Measurements from ENCODE around the gene LOXL4. TPM values are rescaled to one million over a fixed set of nuclear protein-coding genes. Genes with fewer than 3 reads are reported as not detected.

Gene LOXL4
- total RNA-seq, 4 donors from 2014 or later, result 1.6 to 6.9 (median 4.7) TPM

DNA sequence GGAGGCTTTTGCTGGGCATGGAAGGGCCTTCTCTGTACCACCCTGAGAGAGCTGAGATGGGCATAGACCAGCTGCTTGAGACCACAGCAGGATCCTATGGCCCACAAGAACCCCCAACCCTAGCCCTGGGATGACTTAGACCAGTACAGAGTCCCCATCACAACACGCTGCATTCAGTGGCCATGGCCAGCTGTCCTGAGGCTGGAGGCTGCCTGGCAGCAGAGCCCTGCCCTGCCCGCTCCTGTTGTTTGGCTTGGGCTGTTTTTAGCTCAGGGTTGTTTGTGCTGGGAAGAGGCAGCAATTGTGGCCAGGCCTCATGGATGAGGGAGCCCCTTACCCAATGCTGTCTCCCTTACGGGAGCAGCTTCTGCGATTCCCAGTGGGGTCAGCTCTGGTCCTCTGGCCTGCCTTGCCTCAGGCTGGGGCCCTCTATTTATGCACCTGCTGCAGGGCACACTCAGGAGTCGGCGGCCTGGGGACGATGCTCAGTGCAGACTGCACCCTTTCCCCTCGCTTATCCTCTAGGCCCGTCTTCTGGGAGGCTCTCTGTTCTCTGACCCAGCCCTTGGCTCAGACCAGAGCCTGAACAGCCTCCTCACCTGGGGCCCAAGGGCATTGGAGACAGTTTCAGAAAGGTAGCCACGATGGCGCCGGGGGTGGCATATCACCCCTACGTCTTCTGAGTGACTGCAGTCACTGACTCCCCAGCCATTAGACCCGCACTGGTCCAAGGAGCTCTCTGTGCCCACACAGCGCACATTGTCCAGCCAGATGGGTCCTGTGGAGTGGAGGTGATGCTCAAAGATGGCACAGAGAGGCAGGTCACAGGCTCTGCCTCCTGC lies 6.3 kb downstream of the LOXL4 start:
- Histone ChIP-seq H3K9me3 (no peaks in the 10 kb centered on the region), H3K27me3 (no peaks in the 10 kb centered on the region), H3K27ac (no peak overlapping the region), H3K4me1 (peaks cover 7 to 9% of the 10 kb centered on the region in 2 donors), H3K4me3 (no peak overlapping the region), H3K36me3 (no peaks in the 10 kb centered on the region)
- intact Hi-C loops (cut with DNase I; ENCODE audit: low total_unique reads) (loop anchor here (1.0 to 10.0 kb wide), 3 partner anchors 48 to 983 kb away; no protein-coding TSS in a partner anchor), in situ Hi-C loops (cut with MboI; ENCODE audit: low sequenced_read_pairs in 4 of 4) (loop anchor here in 1 of 4 donors (10.0 to 25.0 kb wide), 2 partner anchors 63 to 176 kb away; partner anchors contain the start of gene HPS1)
- DNase-seq, result no peak
- no peak for TF ChIP-seq POLR2A (IDR thresholded peaks at IDR 0.05)
- TF ChIP-seq, protein P1, sequence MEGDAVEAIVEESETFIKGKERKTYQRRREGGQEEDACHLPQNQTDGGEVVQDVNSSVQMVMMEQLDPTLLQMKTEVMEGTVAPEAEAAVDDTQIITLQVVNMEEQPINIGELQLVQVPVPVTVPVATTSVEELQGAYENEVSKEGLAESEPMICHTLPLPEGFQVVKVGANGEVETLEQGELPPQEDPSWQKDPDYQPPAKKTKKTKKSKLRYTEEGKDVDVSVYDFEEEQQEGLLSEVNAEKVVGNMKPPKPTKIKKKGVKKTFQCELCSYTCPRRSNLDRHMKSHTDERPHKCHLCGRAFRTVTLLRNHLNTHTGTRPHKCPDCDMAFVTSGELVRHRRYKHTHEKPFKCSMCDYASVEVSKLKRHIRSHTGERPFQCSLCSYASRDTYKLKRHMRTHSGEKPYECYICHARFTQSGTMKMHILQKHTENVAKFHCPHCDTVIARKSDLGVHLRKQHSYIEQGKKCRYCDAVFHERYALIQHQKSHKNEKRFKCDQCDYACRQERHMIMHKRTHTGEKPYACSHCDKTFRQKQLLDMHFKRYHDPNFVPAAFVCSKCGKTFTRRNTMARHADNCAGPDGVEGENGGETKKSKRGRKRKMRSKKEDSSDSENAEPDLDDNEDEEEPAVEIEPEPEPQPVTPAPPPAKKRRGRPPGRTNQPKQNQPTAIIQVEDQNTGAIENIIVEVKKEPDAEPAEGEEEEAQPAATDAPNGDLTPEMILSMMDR (IDR thresholded peaks at IDR 0.05 in 4 of 5, conservative IDR thresholded peaks at IDR 0.05 in 1 of 5), result no peak
- ATAC-seq, result no peak

- ATAC-seq, result no peak
- no peaks in the 10 kb centered on the region for H3K9me3 ChIP-seq
- H3K4me1 ChIP-seq, result peaks cover 0 to 3% of the 10 kb centered on the region in 2 donors
- H3K36me3 ChIP-seq, result no peaks in the 10 kb centered on the region
- H3K4me3 ChIP-seq, result no peak overlapping the region
- H3K27ac ChIP-seq, result no peak overlapping the region
- no peak for DNase-seq
- in situ Hi-C loops (cut with MboI; ENCODE audit: low sequenced_read_pairs in 4 of 4) (loop anchor here in 1 of 4 donors (10.0 to 25.0 kb wide), 2 partner anchors 64 to 177 kb away; partner anchors contain the start of gene HPS1), intact Hi-C loops (cut with DNase I; ENCODE audit: low total_unique reads) (loop anchor here (10.0 kb wide), 1 partner anchor 984 kb away; no protein-coding TSS in a partner anchor)
- no peaks in the 10 kb centered on the region for H3K27me3 ChIP-seq
- no peak for TF ChIP-seq POLR2A (IDR thresholded peaks at IDR 0.05)
- TF ChIP-seq, protein P1 (IDR thresholded peaks at IDR 0.05 in 4 of 5, conservative IDR thresholded peaks at IDR 0.05 in 1 of 5), result no peak
Observed at GRCh38 chr10:98260752-98261151, 7.2 kb downstream of the LOXL4 start.

GRCh38 chr10:98260350-98260749 lies 7.6 kb downstream of the LOXL4 start:
- H3K4me1 ChIP-seq, result no peaks in the 10 kb centered on the region
- ATAC-seq, result no peak
- no peaks in the 10 kb centered on the region for H3K36me3 ChIP-seq
- H3K9me3 ChIP-seq, result no peaks in the 10 kb centered on the region
- H3K27me3 ChIP-seq, result no peaks in the 10 kb centered on the region
- in situ Hi-C loops (cut with MboI; ENCODE audit: low sequenced_read_pairs in 4 of 4) (loop anchor here in 1 of 4 donors (10.0 to 25.0 kb wide), 2 partner anchors 64 to 177 kb away; partner anchors contain the start of gene HPS1), intact Hi-C loops (cut with DNase I; ENCODE audit: low total_unique reads) (loop anchor here (10.0 kb wide), 1 partner anchor 984 kb away; no protein-coding TSS in a partner anchor)
- DNase-seq, result no peak
- H3K27ac ChIP-seq, result no peak overlapping the region
- H3K4me3 ChIP-seq, result no peak overlapping the region
- TF ChIP-seq, protein P1 (IDR thresholded peaks at IDR 0.05 in 4 of 5, conservative IDR thresholded peaks at IDR 0.05 in 1 of 5), result no peak
- no peak for TF ChIP-seq POLR2A (IDR thresholded peaks at IDR 0.05)

DNA sequence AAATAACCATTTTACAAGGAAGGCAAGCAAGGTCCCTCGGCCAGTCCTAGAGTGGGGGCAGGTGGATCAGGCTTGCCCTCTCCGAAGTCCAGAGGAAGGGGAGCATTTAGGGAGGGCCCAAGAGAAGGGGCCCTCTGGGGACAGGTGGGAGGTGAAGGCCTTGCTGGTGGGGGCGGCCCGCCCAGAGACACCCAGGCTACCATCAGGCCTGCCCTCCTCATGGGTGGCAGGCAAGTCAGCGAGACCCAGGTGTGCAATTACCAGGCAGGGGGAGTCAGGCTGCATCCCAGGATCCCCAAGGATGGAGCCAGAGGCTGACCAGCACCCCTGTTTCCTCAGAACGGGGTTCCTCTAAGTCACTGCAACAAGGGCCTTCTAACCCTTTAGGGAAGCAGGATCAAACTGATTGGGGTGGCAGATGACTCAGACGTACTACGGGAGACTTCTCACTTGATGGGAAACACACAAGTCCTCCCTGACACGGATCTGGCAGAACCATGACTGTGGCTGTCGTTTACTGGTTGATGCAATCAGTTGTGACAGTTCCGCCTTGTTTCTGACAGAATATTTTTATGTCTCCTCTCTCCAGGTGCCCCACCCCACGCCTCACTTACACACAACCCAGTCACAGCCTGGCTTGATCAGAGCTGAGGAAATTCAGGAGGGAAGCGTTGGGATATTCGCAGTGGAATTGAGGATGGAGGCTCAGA lies 8.2 kb downstream of the LOXL4 start:
- ATAC-seq (peak; percentile 11 to 29), DNase-seq (peak in 1 of 2 donors; percentile 57)
- Histone ChIP-seq H3K27ac (no peak overlapping the region), H3K36me3 (no peaks in the 10 kb centered on the region), H3K4me3 (no peak overlapping the region), H3K4me1 (no peaks in the 10 kb centered on the region), H3K9me3 (no peaks in the 10 kb centered on the region), H3K27me3 (no peaks in the 10 kb centered on the region)
- in situ Hi-C loops (cut with MboI; ENCODE audit: low sequenced_read_pairs in 4 of 4), result loop anchor here in 1 of 4 donors (10.0 to 25.0 kb wide), 2 partner anchors 65 to 178 kb away; partner anchors contain the start of gene HPS1
- intact Hi-C loops (cut with DNase I; ENCODE audit: low total_unique reads), result loop anchor here (10.0 kb wide), 1 partner anchor 985 kb away; no protein-coding TSS in a partner anchor
- no peak for TF ChIP-seq POLR2A (IDR thresholded peaks at IDR 0.05)
- TF ChIP-seq, protein P1 (IDR thresholded peaks at IDR 0.05 in 4 of 5, conservative IDR thresholded peaks at IDR 0.05 in 1 of 5), result no peak
